Kidney glomerular epithelial cell (primary cell): ENCODE data around the gene SCAPER.
A peak's percentile ranks its signal among the peaks of the same experiment; 100 is the strongest.
"Not testable (repeated sequence)": the region's sequence is repeated elsewhere in the genome, so short reads cannot be mapped to it uniquely, and the experiment has no call there.

Source experiments
- DNase-seq: peaks from one replicate; lab custom pipeline; 2025; lab: John Stamatoyannopoulos, UW

SCAPER gene

GRCh38 chr15:76904461-76905012 is 603 bp downstream of the SCAPER start:
- no peak for DNase-seq

DNA sequence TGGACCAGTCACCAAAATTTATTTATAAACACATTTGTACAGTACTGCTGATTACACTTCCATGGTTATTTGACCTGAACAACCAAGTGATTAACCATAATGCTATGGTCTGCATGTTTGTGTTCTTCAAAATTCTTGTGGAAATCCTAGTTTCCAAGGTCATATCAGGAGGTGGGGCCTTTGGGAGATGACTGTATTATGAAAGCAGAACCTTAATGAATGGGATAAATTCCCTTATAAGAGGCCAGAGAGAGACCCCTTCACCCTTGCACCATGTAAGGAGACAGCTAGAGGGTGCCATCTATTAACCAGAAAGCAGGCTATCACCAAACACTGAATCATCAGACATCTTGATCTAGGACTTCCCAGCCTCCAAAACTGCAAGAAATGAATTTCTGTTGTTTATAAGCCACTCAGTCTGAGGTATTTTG is 1.9 kb downstream of the SCAPER start:
- DNase-seq: peak; percentile 35

GRCh38 chr15:76901965-76902364 is 3.2 kb downstream of the SCAPER start:
- no peak for DNase-seq

DNA sequence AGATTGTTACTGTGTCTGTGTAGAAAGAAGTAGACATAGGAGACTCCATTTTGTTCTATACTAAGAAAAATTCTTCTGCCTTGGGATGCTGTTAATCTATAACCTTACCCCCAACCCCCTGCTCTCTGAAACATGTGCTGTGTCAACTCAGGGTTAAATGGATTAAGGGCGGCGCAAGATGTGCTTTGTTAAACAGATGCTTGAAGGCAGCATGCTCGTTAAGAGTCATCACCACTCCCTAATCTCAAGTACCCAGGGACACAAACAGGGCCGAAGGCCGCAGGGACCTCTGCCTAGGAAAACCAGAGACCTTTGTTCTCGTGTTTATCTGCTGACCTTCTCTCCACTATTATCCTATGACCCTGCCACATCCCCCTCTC is 5.2 kb downstream of the SCAPER start:
- not testable (repeated sequence) for DNase-seq

- DNase-seq: not testable (repeated sequence)
Measured at GRCh38 chr15:76899176-76899930, 5.8 kb downstream of the SCAPER start.

DNA sequence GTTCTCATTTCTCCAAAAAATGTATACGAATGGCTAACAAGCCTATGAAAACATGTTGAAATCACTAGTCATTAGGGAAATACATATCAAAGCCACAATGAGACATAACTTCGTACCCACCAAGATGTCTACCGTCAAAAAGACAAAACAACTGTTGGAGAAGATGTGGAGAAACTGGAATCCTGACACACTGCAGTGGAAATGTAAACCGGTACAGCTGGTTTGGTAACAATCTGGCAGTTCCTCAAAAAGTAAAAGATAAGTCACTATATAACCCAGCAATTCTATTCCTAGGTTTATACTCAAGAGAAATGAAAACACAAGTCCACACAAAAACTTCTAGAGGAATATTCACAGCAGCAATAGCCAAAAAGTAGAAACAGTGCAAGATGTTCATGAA is 7.0 kb downstream of the SCAPER start:
- DNase-seq: no peak

- DNase-seq: no peak
Measured at GRCh38 chr15:76894174-76894573, 11.0 kb downstream of the SCAPER start.

GRCh38 chr15:76892836-76893235 is 12.3 kb downstream of the SCAPER start:
- DNase-seq: not testable (repeated sequence)

- DNase-seq: not testable (repeated sequence)
Measured at GRCh38 chr15:76887280-76888141, 17.6 kb downstream of the SCAPER start.

- DNase-seq: no peak
Measured at GRCh38 chr15:76885212-76885611, 19.9 kb downstream of the SCAPER start.

GRCh38 chr15:76875911-76876310 is 29.2 kb downstream of the SCAPER start:
- DNase-seq: no peak

DNA sequence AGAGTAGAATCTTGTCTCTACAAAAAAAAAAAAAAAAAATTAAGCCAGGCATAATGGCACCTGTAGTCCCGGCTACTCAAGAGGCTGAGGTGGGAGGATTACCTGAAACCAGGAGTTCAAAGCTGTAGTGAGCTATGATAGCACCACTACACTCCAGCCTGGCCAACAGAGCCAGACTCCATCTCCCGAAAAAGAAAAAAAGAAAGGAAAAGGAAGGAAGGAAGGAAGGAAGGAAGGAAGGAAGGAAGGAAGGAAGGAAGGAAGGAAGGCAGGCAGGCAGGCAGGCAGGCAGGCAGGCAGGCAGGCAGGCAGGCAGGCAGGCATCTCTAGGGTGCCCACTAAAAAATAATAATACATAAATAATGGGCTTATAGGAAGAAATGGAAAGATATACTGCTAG is 32.1 kb downstream of the SCAPER start:
- DNase-seq: not testable (repeated sequence)

GRCh38 chr15:76871930-76872329 is 33.2 kb downstream of the SCAPER start:
- no peak for DNase-seq

DNA sequence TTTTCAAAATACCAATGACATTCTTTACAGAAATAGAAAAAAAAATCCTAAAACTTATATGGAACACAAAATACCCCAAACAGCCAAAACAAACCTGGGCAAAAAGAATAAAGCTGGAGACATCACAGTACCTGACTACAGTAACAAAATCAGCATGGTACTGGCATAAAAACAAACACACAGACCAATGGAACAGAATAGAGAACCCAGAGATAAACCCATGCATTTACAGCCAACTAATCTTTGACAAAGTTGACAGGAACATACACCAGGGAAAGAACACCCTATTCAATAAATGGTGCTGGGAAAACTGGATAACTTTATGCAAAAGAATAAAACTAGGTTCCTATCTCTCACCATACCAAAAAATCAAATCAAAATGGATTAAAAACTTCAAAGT is 36.4 kb downstream of the SCAPER start:
- DNase-seq: no peak

GRCh38 chr15:76866716-76867321 is 38.3 kb downstream of the SCAPER start:
- peak; percentile 22 for DNase-seq

GRCh38 chr15:76866008-76866407 is 39.1 kb downstream of the SCAPER start:
- DNase-seq: no peak

DNA sequence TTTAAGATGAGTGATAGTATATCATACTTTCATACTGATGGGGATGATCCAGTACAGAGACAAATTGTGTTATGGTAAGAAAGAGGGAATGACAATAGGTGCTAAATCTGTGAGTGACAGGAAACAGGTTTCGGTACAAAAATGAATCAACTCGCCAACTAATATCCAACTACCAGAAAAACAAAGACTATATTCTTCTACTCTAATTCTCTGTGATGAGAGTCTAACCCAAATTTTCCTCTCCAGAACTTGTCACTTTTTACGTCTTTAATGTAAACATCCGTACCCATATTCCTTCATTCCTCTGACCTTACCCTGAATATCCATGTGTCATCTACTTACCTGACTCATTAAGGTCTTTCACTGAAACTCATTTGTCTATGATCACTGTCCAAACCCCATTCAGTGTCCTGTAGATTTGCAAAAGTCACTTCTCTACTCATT is 39.6 kb downstream of the SCAPER start:
- no peak for DNase-seq

- no peak for DNase-seq
Measured at GRCh38 chr15:76864586-76864985, 40.6 kb downstream of the SCAPER start.

GRCh38 chr15:76863693-76864092 is 41.4 kb downstream of the SCAPER start:
- no peak for DNase-seq

GRCh38 chr15:76863123-76863522 is 42.0 kb downstream of the SCAPER start:
- no peak for DNase-seq

DNA sequence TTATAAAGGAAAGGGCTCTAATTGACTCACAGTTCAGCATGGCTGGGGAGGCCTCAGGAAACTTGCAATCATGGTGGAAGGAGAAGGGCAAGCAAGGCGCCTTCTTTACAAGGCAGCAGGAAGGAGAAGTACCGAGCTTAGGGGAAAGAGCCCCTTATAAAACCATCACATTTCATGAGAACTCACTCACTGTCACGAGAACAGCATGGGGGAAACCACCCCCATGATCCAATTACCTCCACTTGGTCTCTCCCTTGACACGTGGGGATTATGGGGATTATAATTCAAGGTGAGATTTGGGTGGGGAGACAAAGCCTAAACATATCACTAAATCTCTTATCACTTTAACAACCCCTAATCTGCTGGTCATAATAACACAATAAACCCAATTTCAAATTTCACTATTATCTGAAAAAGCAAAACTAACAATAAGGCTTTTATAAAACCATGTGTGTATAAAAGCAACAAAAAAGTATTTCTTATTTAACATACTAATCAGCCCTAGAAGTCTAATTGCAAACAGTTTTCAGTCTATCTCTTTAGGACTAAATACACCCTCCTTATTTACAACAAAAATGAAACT is 43.2 kb downstream of the SCAPER start:
- DNase-seq: no peak

DNA sequence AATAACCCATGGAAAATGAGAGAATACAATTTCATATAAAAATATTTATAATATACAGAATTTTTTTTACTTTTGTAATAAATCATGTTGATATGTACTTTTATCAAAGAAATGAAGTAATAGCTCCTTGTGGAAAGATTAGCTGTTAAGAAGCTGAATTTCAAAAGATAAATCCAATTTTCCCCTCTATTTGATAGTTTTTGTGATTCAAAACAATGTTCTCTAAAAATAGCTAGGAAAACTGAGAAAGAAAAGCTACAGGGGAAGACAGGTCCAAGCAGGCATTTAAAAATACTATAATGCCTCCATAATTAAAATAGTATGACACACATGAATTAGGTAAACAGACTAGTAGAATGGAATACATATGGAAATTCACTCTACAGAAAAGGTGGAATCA is 44.9 kb downstream of the SCAPER start:
- DNase-seq: no peak
